ENCODE measurements around the gene GNAZ.

GRCh38 chr22:23070418-23071229 lies at the start of gene GNAZ:
- no peak for TF ChIP-seq POLR2AphosphoS5 (IDR thresholded peaks at IDR 0.05; ENCODE audit: low read depth, low read length)
- no peak for TF ChIP-seq POLR2A (IDR thresholded peaks at IDR 0.05; ENCODE audit: low read depth, low read length)
- no peak for TF ChIP-seq TAF1 (IDR thresholded peaks at IDR 0.05; ENCODE audit: low read depth, low read length)
- TF ChIP-seq SPI1 (IDR thresholded peaks at IDR 0.05; ENCODE audit: low read depth, low read length) = no peak
- TF ChIP-seq POU2F2 (IDR thresholded peaks at IDR 0.05; ENCODE audit: low read depth, low read length) = no peak

Data from GM12891 (cell line).